H1 (cell line): ENCODE measurements around the gene CRTC1. TPM values are rescaled to one million over a fixed set of nuclear protein-coding genes. Genes with fewer than 3 reads are reported as not detected.
A peak's percentile ranks its signal among the peaks of the same experiment; 100 is the strongest.

ENCODE experiments used
- CTCF ChIA-PET: fragments of 300-600 bp; sonication (Branson Sonifier 250); formaldehyde crosslinking; loops from one replicate; lab custom pipeline; 2021; ENCODE audit not compliant: partially characterized antibody; lab: Charles Lee
- POLR2A ChIA-PET: fragments of 300-600 bp; sonication (Branson Sonifier 250); formaldehyde crosslinking; loops from one replicate; lab custom pipeline; 2021; ENCODE audit warnings: inconsistent platforms; ENCODE audit not compliant: partially characterized antibody; lab: Charles Lee
- DNase-seq, 2 experiments: peaks; one replicate each; pipeline versions ENCODE4 v3.0.0 to v3.0.0-alpha.2; 2010 to 2022; ENCODE audit warnings: low spot score in 2 of 2, low read depth in 1 of 2, mixed read lengths in 1 of 2
- FAIRE-seq: peaks from 2 replicates; lab custom pipeline; 2011; peaks lifted over from hg19 to GRCh38; lab: Jason Lieb, UNC
- H2AFZ ChIP-seq: 2 replicates; pipeline ENCODE4 v1.8.1; 2012; ENCODE audit warnings: low read length, inconsistent platforms
- H2AK5ac ChIP-seq: 2 replicates; pipeline ENCODE4 v1.6.1; 2013; ENCODE audit warnings: low read depth, low read length
- H2BK120ac ChIP-seq: replicated peaks from 2 replicates; pipeline ENCODE3; 2013; ENCODE audit warnings: low read depth, low read length, inconsistent platforms
- H2BK12ac ChIP-seq: 2 replicates; pipeline ENCODE4 v1.6.1; 2013; ENCODE audit warnings: low read depth, low read length
- H2BK15ac ChIP-seq: 2 replicates; pipeline ENCODE4 v1.6.1; 2013; ENCODE audit warnings: low read length
- H2BK20ac ChIP-seq: 2 replicates; pipeline ENCODE4 v1.6.1; 2013; ENCODE audit warnings: low read length
- H2BK5ac ChIP-seq: 2 replicates; pipeline ENCODE4 v1.6.1; 2013; ENCODE audit warnings: low read depth, low read length
- H3K14ac ChIP-seq: 2 replicates; pipeline ENCODE4 v1.6.1; 2013; ENCODE audit warnings: inconsistent platforms; ENCODE audit not compliant: insufficient read length
- H3K18ac ChIP-seq: 2 replicates; pipeline ENCODE4 v1.6.1; 2013; ENCODE audit warnings: low read length; ENCODE audit errors: extremely low read depth
- H3K23ac ChIP-seq: 2 replicates; pipeline ENCODE4 v1.6.1; 2013; ENCODE audit warnings: inconsistent platforms; ENCODE audit not compliant: insufficient read length
- H3K23me2 ChIP-seq: 2 replicates; pipeline ENCODE4 v1.6.1; 2013; ENCODE audit warnings: low read depth, low read length
- H3K27ac ChIP-seq: 2 replicates; pipeline ENCODE4 v1.6.1; 2011; ENCODE audit warnings: low read depth, low read length, inconsistent platforms
- H3K27me3 ChIP-seq, 4 experiments: replicated peaks in 1 of 4; 1 replicate in 1 of 4; 2 replicates in 3 of 4; pipeline versions ENCODE4 v1.6.1 to v1.8.1; 2011 to 2013; ENCODE audit warnings: low read length in 3 of 4, mild to moderate bottlenecking in 3 of 4, inconsistent platforms in 2 of 4, mixed read lengths in 2 of 4, moderate library complexity in 1 of 4; ENCODE audit not compliant: control insufficient read depth in 3 of 4, insufficient read depth in 3 of 4; ENCODE audit errors: extremely low read depth in 1 of 4
- H3K36me3 ChIP-seq, 4 experiments: 2 replicates each; pipeline versions ENCODE4 v1.6.1 to v1.8.1; 2011 to 2013; ENCODE audit warnings: mild to moderate bottlenecking in 4 of 4, low read length in 3 of 4, moderate library complexity in 2 of 4, control low read depth in 1 of 4, inconsistent platforms in 1 of 4; ENCODE audit not compliant: insufficient read depth in 4 of 4, control insufficient read depth in 2 of 4
- H3K4ac ChIP-seq: replicated peaks from 2 replicates; pipeline ENCODE3; 2013; ENCODE audit warnings: low read length, low read depth, mixed read lengths, inconsistent platforms; ENCODE audit not compliant: insufficient read length
- H3K4me1 ChIP-seq, 4 experiments: replicated peaks in 1 of 4; 1 replicate in 1 of 4; 2 replicates in 3 of 4; pipeline versions ENCODE4 v1.6.1 to v1.8.1; 2011 to 2013; ENCODE audit warnings: low read length in 3 of 4, inconsistent platforms in 2 of 4, mixed read lengths in 1 of 4; ENCODE audit not compliant: insufficient read depth in 4 of 4, control insufficient read depth in 3 of 4
- H3K4me2 ChIP-seq, 2 experiments: 2 replicates each; pipeline versions ENCODE4 v1.6.1 to v1.8.1; 2011 to 2013; ENCODE audit warnings: low read depth in 2 of 2, low read length in 2 of 2, control low read depth in 1 of 2, inconsistent platforms in 1 of 2, mild to moderate bottlenecking in 1 of 2; ENCODE audit not compliant: insufficient read depth in 1 of 2
- H3K4me3 ChIP-seq, 4 experiments: fragments of 200-600, 300-600 bp in 1 of 4; sonication (generic), shearing (Covaris generic), sonication (Bioruptor Twin) in 1 of 4; 2 replicates each; pipeline versions ENCODE4 v1.5.1 to v1.8.1; 2011 to 2016; ENCODE audit warnings: low read length in 4 of 4, low read depth in 3 of 4, control low read depth in 2 of 4, inconsistent platforms in 2 of 4, mild to moderate bottlenecking in 2 of 4, mixed read lengths in 1 of 4, moderate library complexity in 1 of 4; ENCODE audit not compliant: insufficient read depth in 2 of 4; ENCODE audit errors: extremely low read depth in 1 of 4
- H3K56ac ChIP-seq: replicated peaks from 2 replicates; pipeline ENCODE3; 2013; ENCODE audit warnings: low read depth, mild to moderate bottlenecking, mixed read lengths, low read length, inconsistent platforms; ENCODE audit not compliant: insufficient read length
- H3K79me1 ChIP-seq: 2 replicates; pipeline ENCODE4 v1.6.1; 2013; ENCODE audit warnings: low read depth, low read length, control low read depth
- H3K79me2 ChIP-seq, 2 experiments: 2 replicates each; pipeline versions ENCODE4 v1.6.1 to v1.8.1; 2012 to 2013; ENCODE audit warnings: low read length in 2 of 2, mild to moderate bottlenecking in 2 of 2, inconsistent platforms in 1 of 2; ENCODE audit not compliant: insufficient read depth in 2 of 2, control insufficient read depth in 1 of 2
- H3K9ac ChIP-seq, 4 experiments: replicated peaks in 1 of 4; 1 replicate in 1 of 4; 2 replicates in 3 of 4; pipeline versions ENCODE4 v1.6.1 to v1.8.1; 2011 to 2013; ENCODE audit warnings: low read depth in 3 of 4, low read length in 3 of 4, control low read depth in 2 of 4, mild to moderate bottlenecking in 2 of 4, moderate library complexity in 2 of 4, inconsistent platforms in 1 of 4; ENCODE audit errors: extremely low read depth in 1 of 4
- H3K9me3 ChIP-seq, 2 experiments: 2 replicates each; pipeline versions ENCODE4 v1.6.1 to v1.8.1; 2012 to 2013; ENCODE audit warnings: mild to moderate bottlenecking in 2 of 2, moderate library complexity in 2 of 2, control low read depth in 1 of 2, inconsistent platforms in 1 of 2, low read depth in 1 of 2, low read length in 1 of 2, mixed read lengths in 1 of 2; ENCODE audit not compliant: insufficient read depth in 2 of 2
- H4K20me1 ChIP-seq, 2 experiments: replicated peaks in 1 of 2; 2 replicates each; pipeline versions ENCODE3 to v1.8.1; 2011 to 2013; ENCODE audit warnings: inconsistent platforms in 2 of 2, low read length in 2 of 2, mild to moderate bottlenecking in 1 of 2; ENCODE audit not compliant: insufficient read depth in 2 of 2, control insufficient read depth in 1 of 2
- H4K5ac ChIP-seq: 2 replicates; pipeline ENCODE4 v1.6.1; 2013; ENCODE audit warnings: low read length, low read depth, mixed read lengths, inconsistent platforms; ENCODE audit not compliant: insufficient read length
- H4K8ac ChIP-seq: 2 replicates; pipeline ENCODE4 v1.8.0; 2013; ENCODE audit warnings: mild to moderate bottlenecking, moderate library complexity, low read length, inconsistent platforms; ENCODE audit not compliant: insufficient read depth; ENCODE audit errors: extremely low read depth
- H4K91ac ChIP-seq: replicated peaks from 2 replicates; pipeline ENCODE3; 2013; ENCODE audit warnings: low read length, mixed read lengths, inconsistent platforms; ENCODE audit not compliant: insufficient read length
- CTBP2 ChIP-seq: IDR thresholded peaks from 2 replicates; pipeline ENCODE4 v1.7.0; 2011; ENCODE audit warnings: borderline replicate concordance, mild to moderate bottlenecking, moderate library complexity, mixed read lengths, low read length; ENCODE audit not compliant: insufficient read depth, insufficient read length
- EZH2 ChIP-seq: fragments of 200-600 bp; sonication (generic); IDR thresholded peaks from 2 replicates; pipeline ENCODE4 v1.7.1; 2012; ENCODE audit warnings: low read depth, mild to moderate bottlenecking, moderate library complexity, low read length, inconsistent platforms; ENCODE audit not compliant: severe bottlenecking
- HDAC2 ChIP-seq, 2 experiments: fragments of 300-600 bp in 1 of 2; sonication (generic) in 1 of 2; IDR thresholded peaks; 2 replicates each; pipeline ENCODE4 v1.6.1; 2011 to 2012; ENCODE audit warnings: low read depth in 2 of 2, low read length in 2 of 2, mild to moderate bottlenecking in 2 of 2, moderate library complexity in 2 of 2, borderline replicate concordance in 1 of 2, inconsistent platforms in 1 of 2
- JUN ChIP-seq: IDR thresholded peaks from 2 replicates; pipeline ENCODE4 v1.6.1; 2011; ENCODE audit warnings: low read depth, mild to moderate bottlenecking, improper control_type of control experiment, low read length
- KDM4A ChIP-seq: IDR thresholded peaks from one replicate; pipeline ENCODE4 v1.7.1; 2012; ENCODE audit warnings: low read depth, mild to moderate bottlenecking, moderate library complexity, low read length, inconsistent platforms; ENCODE audit not compliant: severe bottlenecking
- KDM5A ChIP-seq: fragments of 200-600 bp; IDR thresholded peaks from 2 replicates; pipeline ENCODE4 v1.7.1; 2012; ENCODE audit warnings: mild to moderate bottlenecking, low read length, inconsistent platforms, mixed read lengths
- POU5F1 ChIP-seq: IDR thresholded peaks from 2 replicates; pipeline ENCODE4 v1.6.1; 2011; ENCODE audit warnings: low read depth, mild to moderate bottlenecking, low read length, moderate library complexity
- RFX5 ChIP-seq: IDR thresholded peaks from 2 replicates; pipeline ENCODE4 v1.6.1; 2011; ENCODE audit warnings: low read depth, low read length, improper control_type of control experiment, borderline replicate concordance
- RXRA ChIP-seq: IDR thresholded peaks from 2 replicates; pipeline ENCODE4 v1.6.1; 2011; ENCODE audit warnings: low read depth, mild to moderate bottlenecking, low read length, moderate library complexity; ENCODE audit not compliant: insufficient read depth
- TAF1 ChIP-seq: IDR thresholded peaks from 2 replicates; pipeline ENCODE4 v1.6.1; 2011; ENCODE audit warnings: mild to moderate bottlenecking, low read depth, low read length
- TBP ChIP-seq: IDR thresholded peaks from 2 replicates; pipeline ENCODE4 v1.6.1; 2011; ENCODE audit warnings: low read depth, low read length, improper control_type of control experiment
- WGBS, 2 experiments: shearing (Covaris generic) in 1 of 2; methylation state at CpG; one replicate each; pipeline versions ENCODE4 v1.1.6 to v1.1.7; 2013 to 2015; ENCODE audit warnings: low lambda C conversion rate in 2 of 2, mixed read lengths in 2 of 2, inconsistent platforms in 1 of 2, low coverage in 1 of 2, missing lambda C conversion rate in 1 of 2; ENCODE audit not compliant: insufficient replicate concordance in 2 of 2, insufficient coverage in 1 of 2, insufficient read length in 1 of 2; ENCODE audit errors: extremely low coverage in 1 of 2, missing lambda C conversion rate in 1 of 2; 5-methylcytosine and 5-hydroxymethylcytosine counted together
- polyA plus RNA-seq, 7 experiments: library from polyadenylated mRNA; depleted of rRNA in 3 of 7; stranded (reverse) in 5 of 7; unstranded in 2 of 7; fragments of >200 nt in 5 of 7; fragments of 200-250 nt in 2 of 7; gene quantifications; 1 replicate in 5 of 7; 2 replicates in 1 of 7; 4 replicates in 1 of 7; pipeline versions ENCODE4 v1.2.1 to v1.2.3, GENCODE V29; 2011 to 2013; ENCODE audit warnings: missing spikeins in 2 of 7, mixed read lengths in 2 of 7
- total RNA-seq: library from RNA; stranded (reverse); fragmentation: NEBNext Ultra II Directional; extraction: Animal tissue kit (Norgen Biotek cat#: 25700); gene quantifications from 2 replicates; pipeline ENCODE4 v1.2.1, GENCODE V29; 2021

Gene CRTC1
- total and polyA plus RNA-seq, 2 of the 8 experiments (the other 6 are each of a cell fraction or from before 2014, with no cell fraction given), result 2.9 to 8.5 TPM

GRCh38 chr19:18672044-18672451 is 11.4 kb upstream of the CRTC1 start:
- Histone ChIP-seq H3K14ac (no peak overlapping the region), H4K8ac (peak overlapping the region; percentile 57; the same call in 1 of the 2 replicates), H2AFZ (no peak overlapping the region), H2BK20ac (no peak overlapping the region), H4K91ac (no peak overlapping the region), H4K20me1 (peaks cover 0 to 4% of the 10 kb centered on the region in 2 experiments), H3K4me3 (no peak overlapping the region), H2BK12ac (no peak overlapping the region), H2BK15ac (no peak overlapping the region), H3K4ac (no peak overlapping the region), H4K5ac (no peak overlapping the region), H3K36me3 (peaks cover 0 to 17% (median 2%) of the 10 kb centered on the region in 4 experiments; a peak in 3 of 8 replicates), H3K9ac (no peak overlapping the region), H3K9me3 (no peaks in the 10 kb centered on the region), H3K79me2 (no peaks in the 10 kb centered on the region), H2BK120ac (no peak overlapping the region), H3K4me2 (no peak overlapping the region), H3K27me3 (no peaks in the 10 kb centered on the region), H3K56ac (no peak overlapping the region), H2AK5ac (no peak overlapping the region), H3K27ac (no peak overlapping the region), H3K4me1 (peaks cover 0 to 5% (median 0%) of the 10 kb centered on the region in 4 experiments; a peak in 4 of 7 replicates), H3K79me1 (no peaks in the 10 kb centered on the region), H3K18ac (no peak overlapping the region), H2BK5ac (0 out of 2 replicates have a peak overlapping the region, but pooled peaks have one; percentile 19), H3K23ac (no peak overlapping the region), H3K23me2 (no peaks in the 10 kb centered on the region)
- DNase-seq, result no peak
- FAIRE-seq, result no peak
- POLR2A ChIA-PET, result interaction anchor here (0.9 to 1.8 kb wide), 6 partner anchors 10 to 197 kb away, joined by 3 to 6 read pairs (median 3); partner anchors contain the start of gene REX1BD
- 92% methylated on average over 22 of the region's 24 CpGs; no CpG with 5 or more reads in 1 of the 2 experiments for WGBS, 2 experiments
- CTCF ChIA-PET, result interaction anchor here (1.0 to 7.5 kb wide), 18 partner anchors 10 to 221 kb away, joined by 3 to 139 read pairs (median 4); partner anchors contain the start of genes REX1BD, UBA52 and UPF1
- TF ChIP-seq EZH2 (no peak), TBP (no peak), KDM5A (no peak), JUN (no peak), POU5F1 (no peak), TAF1 (no peak), RXRA (no peak), RFX5 (no peak), CTBP2 (no peak), HDAC2 (IDR thresholded peaks at IDR 0.05; ENCODE audit: borderline replicate concordance in 1 of 2, low read depth in 2 of 2, low read length in 2 of 2) (no peak), KDM4A (no peak)
